Mesothelial cell of epicardium (in vitro differentiated cells): Measurements from ENCODE around the gene CMIP. TPM values are rescaled to one million over a fixed set of nuclear protein-coding genes. Genes with fewer than 3 reads are reported as not detected.

ENCODE experiments used
- DNase-seq, 2 experiments: peaks; one replicate each; pipeline ENCODE4 v3.0.0; 2021; ENCODE audit warnings: low spot score in 2 of 2; ENCODE audit not compliant: unreplicated experiment in 2 of 2
- H3K27ac Mint-ChIP-seq: 2 replicates; pipeline ENCODE4 v1.8.0; 2021; ENCODE audit warnings: mixed read lengths
- H3K27me3 Mint-ChIP-seq: 2 replicates; pipeline ENCODE4 v1.8.0; 2021; ENCODE audit warnings: low read depth, mixed read lengths
- H3K36me3 Mint-ChIP-seq: 2 replicates; pipeline ENCODE4 v1.8.0; 2021; ENCODE audit warnings: mixed read lengths
- H3K4me1 Mint-ChIP-seq: 2 replicates; pipeline ENCODE4 v1.8.0; 2021; ENCODE audit warnings: mixed read lengths
- H3K4me3 Mint-ChIP-seq: 2 replicates; pipeline ENCODE4 v1.8.0; 2021; ENCODE audit warnings: mild to moderate bottlenecking, moderate library complexity, mixed read lengths
- H3K9me3 Mint-ChIP-seq: 2 replicates; pipeline ENCODE4 v1.8.0; 2021; ENCODE audit warnings: mixed read lengths
- CTCF ChIP-seq: fragments of 200-600 bp; sonication (generic); IDR thresholded peaks from one replicate; pipeline ENCODE4 v1.5.0; 2021; ENCODE audit warnings: antibody characterized with exemption; ENCODE audit not compliant: unreplicated experiment
- total RNA-seq: library from RNA; stranded (reverse); gene quantifications from 3 replicates; pipeline ENCODE4 v1.2.1, GENCODE V29; 2021

CMIP gene
- total RNA-seq, 1 donor from 2014 or later = 71.0 TPM

DNA sequence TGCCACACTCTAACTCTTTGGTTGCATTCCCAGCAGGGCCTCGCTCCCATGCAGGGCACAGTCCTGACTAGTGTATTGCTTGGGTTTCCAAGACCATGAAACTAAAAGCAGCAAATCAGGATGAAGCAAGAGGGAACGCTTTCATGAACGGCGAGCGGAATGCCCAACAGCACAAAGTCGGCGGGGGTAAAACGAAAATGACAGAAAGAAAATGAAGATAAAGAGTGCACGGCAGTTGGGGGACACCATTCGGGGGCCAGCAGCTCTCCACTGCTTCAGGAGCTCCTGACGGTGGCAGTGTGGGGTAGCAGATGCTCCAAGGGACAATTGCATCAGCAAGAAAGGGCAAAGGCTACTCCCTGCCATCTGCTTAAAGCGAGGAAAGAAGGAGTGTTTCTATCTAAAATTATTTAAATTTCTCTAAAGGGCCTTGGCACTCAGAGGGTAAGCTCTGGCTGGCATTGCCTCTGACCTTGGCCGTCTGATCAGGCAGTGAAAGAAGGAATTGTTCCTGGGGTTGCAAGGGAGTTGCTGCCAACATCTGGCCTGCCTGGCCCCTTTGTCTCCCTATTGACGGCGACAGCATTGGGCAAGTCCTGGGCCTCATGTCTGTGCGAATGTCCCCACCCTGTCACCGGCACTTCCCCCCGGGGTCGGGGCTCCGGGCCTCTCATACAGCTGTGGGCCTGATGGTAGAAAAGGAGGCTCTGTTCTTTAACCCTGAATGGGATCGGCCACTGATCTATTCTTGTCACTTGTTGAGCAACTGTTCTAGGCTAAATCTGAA is 138.2 kb downstream of the CMIP start:
- Mint-ChIP-seq H3K27ac (no peak overlapping the region), H3K4me1 (peaks cover 43% of the 10 kb centered on the region), H3K9me3 (no peaks in the 10 kb centered on the region), H3K27me3 (no peaks in the 10 kb centered on the region), H3K4me3 (no peak overlapping the region), H3K36me3 (peaks cover 2% of the 10 kb centered on the region)
- DNase-seq = no peak
- TF ChIP-seq CTCF = no peak

DNA sequence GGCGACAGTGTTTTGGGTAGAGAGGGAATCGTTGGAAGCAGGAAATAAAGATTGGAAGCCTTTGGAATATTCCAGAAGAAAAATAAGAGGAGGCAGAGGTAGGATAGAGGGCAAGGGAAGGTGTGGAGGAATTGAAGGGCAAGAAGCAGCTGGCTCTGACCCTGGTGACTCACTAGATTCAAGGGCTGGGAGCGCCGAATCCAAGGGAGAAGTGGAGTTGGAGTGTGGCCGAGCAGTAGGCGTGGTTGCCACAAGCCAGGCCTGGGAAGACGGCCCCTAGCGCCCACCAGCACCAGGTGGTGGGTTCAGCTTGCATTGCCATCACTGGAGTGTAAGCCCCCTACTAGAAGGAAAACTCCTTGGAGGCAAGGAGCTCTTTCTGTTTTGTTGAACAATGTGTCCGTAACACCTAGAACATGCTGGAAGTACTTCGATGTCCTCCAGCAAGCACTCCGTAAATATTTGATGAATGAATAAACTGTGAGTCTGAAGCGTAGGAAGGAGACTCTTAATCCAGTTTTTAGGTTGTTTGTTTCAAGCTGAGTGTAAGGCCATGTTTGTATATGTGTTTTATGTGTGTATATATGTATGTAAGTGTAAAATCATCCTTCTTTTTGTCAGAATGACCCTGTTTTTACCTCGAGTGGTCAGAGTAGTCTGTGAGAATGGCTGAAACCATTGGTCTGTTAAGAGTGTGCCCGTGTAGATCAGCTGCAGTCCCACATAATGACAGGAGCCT is 139.5 kb downstream of the CMIP start:
- Mint-ChIP-seq H3K4me3 (no peak overlapping the region), H3K9me3 (no peaks in the 10 kb centered on the region), H3K4me1 (peaks cover 50% of the 10 kb centered on the region), H3K27ac (peak overlapping the region; percentile 82), H3K36me3 (peaks cover 5% of the 10 kb centered on the region), H3K27me3 (no peaks in the 10 kb centered on the region)
- no peak for DNase-seq
- no peak for TF ChIP-seq CTCF

- DNase-seq = no peak
- peaks cover 7% of the 10 kb centered on the region for H3K36me3 Mint-ChIP-seq
- H3K4me3 Mint-ChIP-seq = no peak overlapping the region
- peak; percentile 26 for TF ChIP-seq CTCF
- H3K27ac Mint-ChIP-seq = peak overlapping the region; percentile 94
- H3K4me1 Mint-ChIP-seq = peaks cover 48% of the 10 kb centered on the region
- H3K9me3 Mint-ChIP-seq = no peaks in the 10 kb centered on the region
- H3K27me3 Mint-ChIP-seq = no peaks in the 10 kb centered on the region
Measured at GRCh38 chr16:81585785-81586184, 141.2 kb downstream of the CMIP start.

- peaks cover 7% of the 10 kb centered on the region for H3K36me3 Mint-ChIP-seq
- no peak for TF ChIP-seq CTCF
- H3K4me1 Mint-ChIP-seq = peaks cover 41% of the 10 kb centered on the region
- DNase-seq = no peak
- no peak overlapping the region for H3K4me3 Mint-ChIP-seq
- H3K27me3 Mint-ChIP-seq = no peaks in the 10 kb centered on the region
- H3K27ac Mint-ChIP-seq = peak overlapping the region; percentile 94
- no peaks in the 10 kb centered on the region for H3K9me3 Mint-ChIP-seq
Measured at GRCh38 chr16:81586417-81586816, 141.8 kb downstream of the CMIP start.

DNA sequence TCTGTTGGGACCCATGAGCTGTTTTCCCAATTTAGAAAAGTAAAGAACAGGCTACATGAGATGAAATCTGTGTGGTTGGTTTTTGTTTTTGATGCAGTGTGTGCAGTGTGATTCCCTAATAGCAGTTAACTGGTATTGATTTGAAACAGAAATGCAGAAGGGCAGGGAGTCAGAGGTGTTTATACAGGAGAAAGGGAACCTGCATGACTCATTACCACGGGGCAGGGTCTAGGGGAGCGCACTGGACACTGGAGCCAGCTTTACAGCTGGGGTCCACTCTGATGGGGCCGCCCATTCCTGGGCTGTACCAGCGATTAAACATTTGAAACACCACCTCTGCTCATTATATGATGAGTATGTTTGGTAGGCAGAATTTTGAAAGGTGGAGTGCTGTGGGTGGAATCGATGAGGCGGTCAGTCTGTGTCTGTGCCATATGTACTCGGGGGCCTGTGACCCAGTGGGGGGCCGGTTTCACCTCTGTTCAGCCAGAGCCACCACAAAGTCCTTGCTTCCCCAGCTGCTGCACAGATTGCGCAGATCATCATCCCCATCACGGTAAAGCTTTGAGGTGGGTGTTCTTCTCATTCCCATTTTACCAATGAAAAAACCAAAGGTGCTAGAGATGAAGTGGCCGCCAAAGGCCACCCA is 142.5 kb downstream of the CMIP start:
- H3K4me3 Mint-ChIP-seq = no peak overlapping the region
- TF ChIP-seq CTCF = no peak
- no peak for DNase-seq
- H3K36me3 Mint-ChIP-seq = peaks cover 7% of the 10 kb centered on the region
- no peaks in the 10 kb centered on the region for H3K27me3 Mint-ChIP-seq
- peak overlapping the region; percentile 94 for H3K27ac Mint-ChIP-seq
- H3K4me1 Mint-ChIP-seq = peaks cover 40% of the 10 kb centered on the region
- no peaks in the 10 kb centered on the region for H3K9me3 Mint-ChIP-seq
